RPMI7951 (cell line): ENCODE results near the gene TTI1. TPM values are rescaled to one million over a fixed set of nuclear protein-coding genes. Genes with fewer than 3 reads are reported as not detected.
A peak's percentile ranks its signal among the peaks of the same experiment; 100 is the strongest.

ENCODE experiments used
- DNase-seq: peaks from one replicate; pipeline ENCODE4 v3.0.0-alpha.2; 2012; ENCODE audit warnings: low read depth
- total RNA-seq: library from RNA; depleted of rRNA; stranded (reverse); fragments of >200 nt; shearing (Covaris generic); gene quantifications from 2 replicates; pipeline ENCODE4 v1.2.3, GENCODE V29; 2014; rRNA removed

The TTI1 gene
- total RNA-seq, 1 experiment from 2014 or later: 36.4 TPM

DNA sequence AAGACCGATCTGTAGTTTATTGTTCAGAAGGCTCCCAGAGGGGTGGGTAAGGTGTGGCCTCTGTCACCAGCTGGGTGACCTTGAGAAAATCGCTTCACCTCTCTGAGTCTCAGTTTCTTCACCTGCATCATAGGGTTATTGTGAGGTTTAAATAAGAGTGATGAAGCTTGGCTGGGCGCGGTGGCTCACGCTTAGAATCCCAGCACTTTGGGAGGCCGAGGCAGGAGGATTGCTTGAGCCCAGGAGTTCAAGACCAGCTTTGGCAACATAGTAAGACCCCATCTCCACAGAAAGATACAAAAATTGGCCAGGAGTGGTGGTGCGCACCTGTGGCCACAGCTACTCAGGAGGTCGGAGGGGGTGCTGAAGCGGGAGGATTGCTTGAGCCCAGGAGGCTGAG lies 94.3 kb downstream of the TTI1 start:
- no peak for DNase-seq

- DNase-seq: no peak
These were observed 95.0 kb downstream of the TTI1 start for GRCh38 chr20:37938181-37938750.

DNA sequence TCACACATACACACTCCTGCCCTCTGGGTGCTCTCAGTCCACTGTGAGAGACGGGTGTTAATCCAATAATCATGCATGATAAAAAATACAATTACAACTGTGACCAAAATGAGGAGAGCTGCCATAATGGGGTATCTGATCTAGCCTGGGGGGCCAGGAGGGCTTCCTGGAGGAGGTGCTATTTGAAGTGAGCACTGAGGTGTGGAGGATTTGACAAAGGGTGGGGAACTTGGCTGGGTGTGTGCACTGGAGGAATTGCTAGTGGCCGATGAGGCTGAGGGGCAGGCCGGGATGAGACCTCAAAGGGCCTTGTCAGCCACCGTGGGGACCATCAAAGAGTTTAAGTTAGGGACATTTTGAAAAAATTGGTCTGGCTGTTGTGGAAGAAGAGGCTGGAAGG lies 95.6 kb downstream of the TTI1 start:
- no peak for DNase-seq

- no peak for DNase-seq
These were observed 96.8 kb downstream of the TTI1 start for GRCh38 chr20:37936451-37936850.

- DNase-seq: no peak
These were observed 97.2 kb downstream of the TTI1 start for GRCh38 chr20:37936041-37936440.

DNA sequence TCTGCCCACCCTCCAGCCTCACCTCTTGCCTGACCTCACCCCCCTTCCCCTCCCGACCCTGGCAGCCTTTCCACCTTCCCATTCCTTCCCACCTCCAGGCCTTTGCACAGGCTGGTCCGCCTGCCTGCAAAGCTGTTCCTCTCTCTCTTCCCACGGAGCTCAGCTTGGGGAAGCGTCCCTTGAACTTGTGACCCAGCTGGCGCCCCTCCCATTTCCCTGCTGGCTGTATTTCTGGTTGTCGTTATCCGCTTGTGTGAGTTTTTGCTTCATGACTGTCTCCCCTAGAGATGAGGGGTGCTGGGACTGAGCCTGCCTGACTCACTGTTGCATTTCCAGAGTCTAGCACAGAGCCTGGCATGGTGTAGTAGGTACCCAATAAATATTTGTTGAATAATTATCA lies 97.8 kb downstream of the TTI1 start:
- peak; percentile 28 for DNase-seq

- DNase-seq: no peak
These were observed 98.5 kb downstream of the TTI1 start for GRCh38 chr20:37934634-37935375.

GRCh38 chr20:37933786-37934633 lies 99.2 kb downstream of the TTI1 start:
- no peak for DNase-seq

Other genes starting within 250 kb of the TTI1 start
- gene VSTM2L, start 130.3 kb downstream of the TTI1 start, total RNA-seq: 0.48 and 3.2 TPM in 2 replicates
- 21.5 and 22.3 TPM in 2 replicates for gene RPRD1B, start 290 bp upstream of the TTI1 start, total RNA-seq
- gene TGM2, start 131.8 kb upstream of the TTI1 start, total RNA-seq: 650 and 793 TPM in 2 replicates
- 0.59 and 1.1 TPM in 2 replicates for gene KIAA1755, start 227.3 kb upstream of the TTI1 start, total RNA-seq